NCI-H1105 treated with DMSO at 0.1 percent for 48 hours (cell line): ENCODE data around the gene TSEN54.

ENCODE experiments used
- DNase-seq: peaks from one replicate; lab custom pipeline; 2025; lab: John Stamatoyannopoulos, UW

Gene TSEN54

DNA sequence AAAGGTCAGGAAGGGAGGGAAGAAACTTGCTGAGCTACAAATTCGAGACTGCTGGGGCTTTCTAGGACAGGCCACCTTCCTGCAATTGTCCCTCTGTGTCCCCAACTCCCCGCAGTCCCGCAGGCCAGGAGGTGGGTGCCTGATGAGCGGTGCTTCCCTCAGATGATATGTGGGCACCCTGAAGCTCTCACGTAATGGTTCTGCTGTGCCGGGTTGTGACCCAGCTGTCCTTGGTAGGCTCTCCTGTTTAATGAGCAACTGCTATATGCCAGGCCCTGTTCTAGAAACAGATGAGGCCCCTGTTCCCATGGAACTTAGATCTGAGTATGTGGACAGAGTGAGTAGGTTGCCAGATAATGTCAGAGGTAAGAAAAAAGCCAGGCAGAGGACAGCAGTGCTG lies 49.3 kb downstream of the TSEN54 start:
- DNase-seq, result no peak

DNA sequence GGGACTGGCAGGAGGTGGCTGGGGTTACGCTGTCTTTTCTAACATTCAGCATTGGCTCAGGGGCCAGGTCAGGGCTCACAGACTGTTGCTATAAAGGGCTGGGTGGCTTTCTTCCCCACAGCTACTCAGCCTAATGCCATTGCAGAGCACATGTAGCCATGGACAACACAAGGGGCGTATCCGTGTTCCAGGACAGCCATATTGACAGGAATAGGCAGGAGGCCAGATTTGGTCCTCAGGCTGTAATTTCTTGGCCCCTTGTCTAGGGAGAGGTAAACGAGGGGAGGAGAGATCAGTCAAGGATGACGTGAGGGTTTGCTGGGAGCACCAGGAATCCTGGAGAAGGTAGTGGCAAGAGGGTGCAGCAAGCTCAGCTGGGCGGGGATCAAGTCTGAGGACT lies 50.1 kb downstream of the TSEN54 start:
- no peak for DNase-seq

DNA sequence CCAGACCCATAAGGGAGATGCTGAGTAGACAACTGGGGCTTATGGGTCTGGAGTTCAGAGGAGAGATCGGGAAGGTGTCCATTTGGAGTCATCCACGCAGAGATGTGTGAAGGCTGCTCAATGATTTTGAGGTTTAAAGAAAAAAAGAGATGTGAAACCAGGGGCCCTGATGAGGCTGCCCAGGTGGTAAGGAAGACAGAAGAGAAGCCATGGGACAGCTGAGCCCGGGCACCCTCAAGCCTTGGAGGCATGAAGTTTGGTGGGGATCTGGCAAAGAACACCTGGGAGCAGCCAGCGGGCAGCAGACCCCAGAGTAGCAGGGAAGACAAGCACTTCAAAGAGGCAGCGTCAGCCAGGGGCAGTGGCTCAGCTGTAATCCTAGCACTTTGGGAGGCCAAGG lies 50.5 kb downstream of the TSEN54 start:
- no peak for DNase-seq

DNA sequence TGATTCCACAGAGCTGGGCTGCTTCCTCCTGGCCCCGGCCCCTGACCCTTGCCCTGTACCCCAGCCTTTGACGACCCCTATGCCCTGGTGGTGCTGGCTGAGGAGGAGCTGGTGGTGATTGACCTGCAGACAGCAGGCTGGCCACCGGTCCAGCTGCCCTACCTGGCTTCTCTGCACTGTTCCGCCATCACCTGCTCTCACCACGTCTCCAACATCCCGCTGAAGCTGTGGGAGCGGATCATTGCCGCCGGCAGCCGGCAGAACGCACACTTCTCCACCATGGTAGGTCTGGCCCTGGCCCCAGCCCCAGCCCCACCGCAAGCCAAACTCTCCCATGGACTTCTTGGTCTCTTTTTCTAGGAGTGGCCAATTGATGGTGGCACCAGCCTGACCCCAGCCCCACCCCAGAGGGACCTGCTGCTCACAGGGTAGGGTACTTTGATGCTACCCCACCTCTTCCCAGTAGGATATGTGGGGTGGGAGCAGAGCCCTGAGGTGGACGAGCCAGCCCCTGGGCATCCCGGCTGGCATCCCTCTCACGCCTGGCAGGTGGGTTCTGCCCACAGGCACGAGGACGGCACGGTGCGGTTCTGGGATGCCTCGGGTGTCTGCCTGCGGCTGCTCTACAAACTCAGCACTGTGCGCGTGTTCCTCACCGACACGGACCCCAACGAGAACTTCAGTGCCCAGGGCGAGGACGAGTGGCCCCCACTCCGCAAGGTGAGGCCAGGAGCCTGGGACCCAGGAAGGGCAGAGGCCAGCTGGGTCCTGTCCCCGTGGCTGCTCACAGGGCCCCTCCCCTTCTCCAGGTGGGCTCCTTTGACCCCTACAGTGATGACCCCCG lies 52.3 kb downstream of the TSEN54 start:
- no peak for DNase-seq

DNA sequence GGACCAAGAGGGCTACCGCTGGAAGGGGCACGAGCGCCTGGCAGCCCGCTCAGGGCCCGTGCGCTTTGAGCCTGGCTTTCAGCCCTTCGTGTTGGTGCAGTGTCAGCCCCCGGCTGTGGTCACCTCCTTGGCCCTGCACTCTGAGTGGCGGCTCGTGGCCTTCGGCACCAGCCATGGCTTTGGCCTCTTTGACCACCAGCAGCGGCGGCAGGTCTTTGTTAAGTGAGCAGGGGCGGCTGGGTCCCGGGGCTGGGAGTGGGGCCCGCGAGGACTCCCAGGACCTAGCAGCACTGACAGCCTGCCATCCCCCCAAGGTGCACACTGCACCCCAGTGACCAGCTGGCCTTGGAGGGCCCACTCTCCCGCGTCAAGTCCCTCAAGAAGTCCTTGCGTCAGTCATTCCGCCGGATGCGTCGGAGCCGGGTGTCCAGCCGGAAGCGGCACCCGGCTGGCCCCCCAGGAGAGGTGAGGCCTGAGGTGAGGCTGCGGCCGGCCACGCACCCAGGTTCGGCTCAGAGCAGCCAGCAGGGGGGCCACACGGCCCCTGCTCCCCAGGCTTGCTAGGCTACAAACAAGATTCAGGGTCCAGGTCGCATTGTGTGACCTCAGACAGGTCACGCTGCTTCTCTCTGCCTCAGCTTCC lies 53.8 kb downstream of the TSEN54 start:
- DNase-seq, result no peak

DNA sequence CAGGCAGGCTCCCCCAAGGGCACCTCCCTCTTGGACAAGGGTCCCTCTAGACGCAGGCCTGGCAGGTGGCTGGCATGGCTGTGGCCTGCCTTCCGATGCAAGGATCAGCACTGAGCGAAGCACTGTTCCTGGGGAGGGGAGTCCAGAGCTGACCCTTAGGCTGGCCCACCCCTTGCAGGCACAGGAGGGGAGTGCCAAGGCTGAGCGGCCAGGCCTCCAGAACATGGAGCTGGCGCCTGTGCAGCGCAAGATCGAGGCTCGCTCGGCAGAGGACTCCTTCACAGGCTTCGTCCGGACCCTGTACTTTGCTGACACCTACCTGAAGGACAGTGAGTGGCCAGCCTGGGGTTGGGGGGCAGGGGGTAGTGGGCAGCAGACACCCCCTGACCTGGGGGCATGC lies 54.4 kb downstream of the TSEN54 start:
- no peak for DNase-seq

DNA sequence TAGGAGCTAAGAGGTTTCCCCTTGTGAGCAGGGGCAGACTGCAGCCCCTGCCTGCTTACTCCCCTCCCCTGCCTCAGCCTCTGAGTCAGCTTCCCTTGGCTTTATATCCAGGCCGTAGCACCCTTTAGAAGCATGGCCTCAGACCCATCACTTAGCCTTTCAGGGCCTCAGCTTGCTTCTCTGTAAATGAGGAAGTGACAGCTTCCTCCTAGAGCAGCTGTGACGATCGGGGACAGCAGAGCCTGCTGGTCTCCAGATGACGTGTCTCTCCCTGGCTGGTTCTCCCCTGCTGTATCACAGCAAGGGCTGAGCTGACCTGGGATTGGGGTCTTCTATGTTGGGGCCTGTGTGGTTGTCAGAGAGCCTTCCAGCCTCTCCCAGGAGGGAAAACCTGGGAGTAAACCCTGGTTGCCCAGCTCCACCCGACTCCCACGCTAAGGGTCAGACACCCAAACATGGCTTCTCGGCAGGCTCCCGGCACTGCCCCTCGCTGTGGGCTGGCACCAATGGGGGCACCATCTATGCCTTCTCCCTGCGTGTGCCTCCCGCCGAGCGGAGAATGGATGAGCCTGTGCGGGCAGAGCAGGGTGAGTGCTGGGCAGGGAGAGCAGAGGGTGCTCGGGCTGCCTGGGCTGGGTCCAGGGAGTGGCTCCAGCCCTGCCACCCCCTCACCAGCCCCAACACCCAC lies 55.0 kb downstream of the TSEN54 start:
- no peak for DNase-seq

DNA sequence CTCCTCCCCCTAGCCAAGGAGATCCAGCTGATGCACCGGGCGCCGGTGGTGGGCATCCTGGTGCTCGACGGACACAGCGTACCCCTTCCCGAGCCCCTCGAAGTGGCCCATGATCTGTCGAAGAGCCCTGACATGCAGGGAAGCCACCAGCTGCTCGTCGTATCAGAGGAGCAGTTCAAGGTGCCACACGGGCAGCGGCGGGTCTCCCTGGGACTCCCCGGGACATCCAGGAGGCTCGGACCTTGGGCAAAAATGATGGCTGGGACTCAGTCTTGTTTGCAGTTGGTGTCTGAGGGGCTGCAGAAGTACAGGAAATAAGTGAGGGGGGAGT lies 55.5 kb downstream of the TSEN54 start:
- DNase-seq, result no peak

DNA sequence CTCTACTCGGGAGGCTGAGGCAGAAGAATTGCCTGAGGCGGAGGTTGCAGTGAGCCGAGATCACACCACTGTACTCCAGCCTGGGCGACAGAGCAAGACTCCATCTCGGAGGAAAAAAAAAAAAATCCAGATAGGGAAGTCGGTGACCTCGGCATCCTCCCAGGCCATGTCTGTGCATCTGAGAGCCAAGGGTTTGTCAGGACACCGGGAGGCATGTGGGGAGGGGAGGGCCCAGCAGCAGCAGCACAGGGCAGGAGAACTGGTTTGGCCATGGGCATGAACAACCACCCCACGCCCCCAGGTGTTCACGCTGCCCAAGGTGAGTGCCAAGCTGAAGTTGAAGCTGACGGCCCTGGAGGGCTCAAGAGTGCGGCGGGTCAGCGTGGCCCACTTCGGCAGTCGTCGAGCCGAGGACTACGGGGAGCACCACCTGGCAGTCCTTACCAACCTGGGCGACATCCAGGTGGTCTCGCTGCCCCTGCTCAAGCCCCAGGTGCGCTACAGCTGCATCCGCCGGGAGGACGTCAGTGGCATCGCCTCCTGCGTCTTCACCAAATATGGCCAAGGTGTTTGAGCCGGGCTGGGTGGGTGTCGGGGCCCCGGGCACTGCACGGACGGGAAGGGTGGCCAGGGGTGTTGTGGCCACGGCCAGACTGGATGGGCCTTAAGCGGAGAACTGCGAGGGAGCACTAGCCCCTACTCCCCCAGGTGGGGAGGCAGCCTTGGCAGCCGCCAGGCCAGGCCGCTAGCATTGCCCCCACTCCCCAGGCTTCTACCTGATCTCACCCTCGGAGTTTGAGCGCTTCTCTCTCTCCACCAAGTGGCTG lies 56.6 kb downstream of the TSEN54 start:
- no peak for DNase-seq

DNA sequence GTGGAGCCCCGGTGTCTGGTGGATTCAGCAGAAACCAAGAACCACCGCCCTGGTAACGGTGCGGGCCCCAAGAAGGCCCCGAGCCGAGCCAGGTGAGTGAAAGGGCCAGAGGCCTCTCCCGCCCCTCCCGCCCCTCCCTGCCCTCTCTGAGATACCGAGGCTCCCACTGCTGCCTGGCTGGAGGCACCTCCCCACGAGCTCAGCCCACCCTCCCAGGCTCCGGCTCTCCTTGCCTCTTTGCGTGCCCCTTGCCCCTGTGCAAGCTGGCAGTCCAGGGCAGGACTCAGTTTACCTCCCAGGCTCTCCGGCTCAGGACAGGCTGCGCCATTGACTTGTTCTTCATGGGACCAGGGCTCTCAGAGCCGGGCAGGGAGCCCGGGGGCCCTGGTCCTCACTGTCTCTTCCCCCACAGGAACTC lies 57.2 kb downstream of the TSEN54 start:
- DNase-seq, result no peak

DNA sequence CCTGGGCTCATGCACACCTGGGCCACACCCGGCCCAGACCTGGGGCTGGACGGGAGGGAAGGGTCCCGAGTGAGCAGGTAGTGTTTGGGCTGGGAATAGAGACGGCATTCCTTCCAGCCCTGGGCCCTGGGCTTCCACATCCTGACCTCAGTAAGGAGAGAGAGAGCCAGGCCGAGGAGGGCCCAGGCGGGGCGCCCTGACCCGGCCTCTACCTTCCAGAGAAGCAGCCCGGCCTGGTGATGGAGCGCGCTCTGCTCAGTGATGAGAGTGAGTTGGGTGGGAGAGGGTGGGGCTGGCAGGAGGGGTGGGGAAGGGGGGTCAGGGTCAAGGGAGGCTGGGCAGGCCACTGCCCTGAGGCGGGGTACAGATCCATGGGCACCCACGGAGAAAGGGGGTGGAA lies 57.7 kb downstream of the TSEN54 start:
- no peak for DNase-seq
